ENCODE data around the gene TMEM144. TPM values are rescaled to one million over a fixed set of nuclear protein-coding genes. Genes with fewer than 3 reads are reported as not detected.

The TMEM144 gene
- total and polyA plus RNA-seq, 12 donors = 10.1 to 55.4 (median 20.2) TPM

DNA sequence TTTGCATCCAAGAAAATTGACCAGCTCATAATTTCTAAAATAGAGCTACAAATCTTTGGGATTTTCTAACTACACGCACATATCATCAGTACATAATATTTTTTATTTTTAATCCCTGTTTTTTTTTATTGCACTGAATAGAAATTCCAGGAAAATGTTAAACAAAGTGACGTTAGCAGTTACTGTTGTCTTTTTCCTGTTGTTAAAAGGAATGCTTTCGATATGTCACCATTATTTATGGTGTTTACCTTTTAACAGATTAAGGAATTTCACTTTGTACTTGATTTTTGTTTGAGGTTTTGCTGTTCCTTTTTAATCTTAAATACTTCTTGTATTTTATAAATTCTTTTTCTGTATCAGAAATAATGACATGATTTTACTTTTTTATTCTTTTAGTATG is 89.7 kb downstream of the TMEM144 start:
- no peak for TF ChIP-seq POLR2A (IDR thresholded peaks at IDR 0.05)
- TF ChIP-seq, protein P1, sequence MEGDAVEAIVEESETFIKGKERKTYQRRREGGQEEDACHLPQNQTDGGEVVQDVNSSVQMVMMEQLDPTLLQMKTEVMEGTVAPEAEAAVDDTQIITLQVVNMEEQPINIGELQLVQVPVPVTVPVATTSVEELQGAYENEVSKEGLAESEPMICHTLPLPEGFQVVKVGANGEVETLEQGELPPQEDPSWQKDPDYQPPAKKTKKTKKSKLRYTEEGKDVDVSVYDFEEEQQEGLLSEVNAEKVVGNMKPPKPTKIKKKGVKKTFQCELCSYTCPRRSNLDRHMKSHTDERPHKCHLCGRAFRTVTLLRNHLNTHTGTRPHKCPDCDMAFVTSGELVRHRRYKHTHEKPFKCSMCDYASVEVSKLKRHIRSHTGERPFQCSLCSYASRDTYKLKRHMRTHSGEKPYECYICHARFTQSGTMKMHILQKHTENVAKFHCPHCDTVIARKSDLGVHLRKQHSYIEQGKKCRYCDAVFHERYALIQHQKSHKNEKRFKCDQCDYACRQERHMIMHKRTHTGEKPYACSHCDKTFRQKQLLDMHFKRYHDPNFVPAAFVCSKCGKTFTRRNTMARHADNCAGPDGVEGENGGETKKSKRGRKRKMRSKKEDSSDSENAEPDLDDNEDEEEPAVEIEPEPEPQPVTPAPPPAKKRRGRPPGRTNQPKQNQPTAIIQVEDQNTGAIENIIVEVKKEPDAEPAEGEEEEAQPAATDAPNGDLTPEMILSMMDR (IDR thresholded peaks at IDR 0.05) = no peak

DNA sequence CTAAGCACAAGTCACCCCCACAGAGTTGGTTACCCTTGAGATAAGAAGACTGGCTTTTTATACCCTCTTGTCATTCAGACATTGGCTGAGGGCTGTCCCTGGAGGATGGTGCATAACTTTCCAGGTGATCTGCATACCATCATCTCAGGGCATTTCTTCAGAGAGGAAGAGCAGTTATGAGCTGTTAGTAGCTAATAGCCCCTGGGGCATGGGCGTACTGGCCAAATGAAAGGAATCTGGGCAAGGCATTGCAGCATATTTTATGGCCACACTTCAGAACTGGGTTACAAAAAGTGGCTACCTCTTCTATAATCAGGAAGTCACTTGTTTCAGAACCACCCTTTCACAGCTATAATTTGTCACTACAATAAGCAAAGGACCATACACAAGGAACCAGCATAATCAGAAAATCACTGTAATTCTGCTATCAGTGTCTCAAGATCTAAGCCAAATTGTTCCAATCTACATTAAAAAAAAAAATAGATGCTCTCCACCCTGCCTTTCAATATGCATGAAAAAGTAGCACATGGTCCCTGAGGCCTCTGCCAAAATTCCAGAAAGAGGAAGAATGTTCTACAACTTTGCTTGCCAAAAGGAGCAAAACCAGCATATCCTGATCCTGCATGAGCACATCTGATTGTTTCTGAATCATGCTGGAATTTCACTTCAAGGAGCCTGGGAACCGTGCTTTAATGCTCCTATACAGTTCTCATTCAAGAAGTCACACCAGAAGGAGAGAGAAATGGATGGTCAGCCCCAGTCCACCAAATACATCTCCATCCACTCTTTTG is 92.0 kb downstream of the TMEM144 start:
- Histone ChIP-seq H3K9me3 (replicated peaks in 1 of 3) (no peaks in the 10 kb centered on the region), H3K36me3 (replicated peaks in 1 of 2) (no peaks in the 10 kb centered on the region), H3K4me1 (replicated peaks in 1 of 2) (no peaks in the 10 kb centered on the region), H3K27ac (no peak overlapping the region), H3K4me3 (no peak overlapping the region), H3K27me3 (no peaks in the 10 kb centered on the region)
- intact Hi-C loops (cut with DNase I) = no loop called here
- TF ChIP-seq, protein P1 (IDR thresholded peaks at IDR 0.05) = no peak
- no peak for TF ChIP-seq POLR2A (IDR thresholded peaks at IDR 0.05)
- 66 to 80% (median 75%) methylated on average over 2 of the region's 2 CpGs for WGBS, 4 donors
- no peak for DNase-seq

More for the DNA sequence above, 89.7 kb downstream of the TMEM144 start:
- Histone ChIP-seq H3K27ac (no peak overlapping the region), H3K27me3 (no peaks in the 10 kb centered on the region), H3K36me3 (replicated peaks in 1 of 2) (no peaks in the 10 kb centered on the region), H3K4me3 (no peak overlapping the region), H3K9me3 (replicated peaks in 1 of 3) (no peaks in the 10 kb centered on the region), H3K4me1 (replicated peaks in 1 of 2) (no peaks in the 10 kb centered on the region)
- WGBS, 4 donors = 40 to 46% (median 43%) methylated on average over 3 of the region's 3 CpGs
- no peak for DNase-seq
- intact Hi-C loops (cut with DNase I) = no loop called here

- TF ChIP-seq, protein P1 (IDR thresholded peaks at IDR 0.05) = no peak
- no peak for TF ChIP-seq POLR2A (IDR thresholded peaks at IDR 0.05)
- Histone ChIP-seq H3K9me3 (replicated peaks in 1 of 3) (no peaks in the 10 kb centered on the region), H3K27ac (no peak overlapping the region), H3K36me3 (replicated peaks in 1 of 2) (no peaks in the 10 kb centered on the region), H3K27me3 (no peaks in the 10 kb centered on the region), H3K4me1 (replicated peaks in 1 of 2) (no peaks in the 10 kb centered on the region), H3K4me3 (no peak overlapping the region)
- intact Hi-C loops (cut with DNase I) = no loop called here
- no peak for DNase-seq
- WGBS, 4 donors = 31 to 75% (median 67%) methylated on average over 1 of the region's 1 CpG
These were observed 94.4 kb downstream of the TMEM144 start for GRCh38 chr4:158304694-158305093.

Other genes with a start within 250 kb of the TMEM144 start
- 100 to 1,000 TPM; 120 to 556 (median 408) TPM for gene GASK1B, start 37.5 kb upstream of the TMEM144 start, total RNA-seq
- 100 to 1,000 TPM in 1 of 3 donors, 10 to 100 TPM in 2; 35.4 to 165 (median 38.1) TPM for gene GASK1B, start 37.5 kb upstream of the TMEM144 start, polyA plus RNA-seq

All from adrenal gland (tissue), 12 donors.